HepG2 (cell line): ENCODE data around the gene PLIN5. TPM values are rescaled to one million over a fixed set of nuclear protein-coding genes. Genes with fewer than 3 reads are reported as not detected.

ENCODE experiments used
- ATAC-seq: fragments of 200-7000 bp; cut with Tn5 transposase; 3 replicates; pipeline ENCODE4 v1.9.1; 2020; ENCODE audit warnings: mild to moderate bottlenecking, moderate library complexity
- BruUV-seq: library from RNA; stranded (reverse); fragments of 400-500 nt; replicated peaks from 2 replicates; lab custom pipeline; 2021; lab: Mats Ljungman, UMichigan
- CTCF ChIA-PET: fragments of 300-600 bp; formaldehyde crosslinking; extraction: SDS; loops from one replicate; lab custom pipeline; 2021; ENCODE audit warnings: low total read pairs, inconsistent platforms, low intra/inter-chr PET ratio; lab: Yijun Ruan, JAX
- POLR2A ChIA-PET: fragments of 350-600 bp; sonication (Branson Sonifier 250); formaldehyde crosslinking; loops from one replicate; lab custom pipeline; 2020; ENCODE audit warnings: antibody characterized with exemption, inconsistent platforms; lab: Yijun Ruan, JAX
- DNase-seq: peaks from one replicate; pipeline ENCODE4 v3.0.0-alpha.2; 2015; ENCODE audit warnings: low spot score
- FAIRE-seq: peaks from 3 replicates; lab custom pipeline; 2011; peaks lifted over from hg19 to GRCh38; lab: Jason Lieb, UNC
- H2AFZ ChIP-seq: one replicate; pipeline ENCODE4 v1.6.1; 2011; ENCODE audit warnings: low read length, inconsistent platforms
- H3K27ac ChIP-seq: fragments of 300-600 bp; 3 replicates; pipeline ENCODE4 v1.8.0; 2011; ENCODE audit warnings: mixed run types, mild to moderate bottlenecking, mixed read lengths, low read length, inconsistent platforms; ENCODE audit not compliant: insufficient read depth; ENCODE audit errors: extremely low read length
- H3K27me3 ChIP-seq, 2 experiments: fragments of 200-600 bp in 1 of 2; 2 replicates in 1 of 2; 3 replicates in 1 of 2; pipeline versions ENCODE4 v1.6.0 to v1.8.0; 2011; ENCODE audit warnings: low read length in 2 of 2, mild to moderate bottlenecking in 2 of 2, moderate library complexity in 2 of 2, inconsistent platforms in 1 of 2; ENCODE audit not compliant: insufficient read depth in 2 of 2, control insufficient read depth in 1 of 2
- H3K36me3 ChIP-seq, 2 experiments: fragments of 200-600 bp in 1 of 2; replicated peaks in 1 of 2; 2 replicates in 1 of 2; 3 replicates in 1 of 2; pipeline versions ENCODE4 v1.5.1 to v1.8.0; 2011; ENCODE audit warnings: low read length in 2 of 2, inconsistent platforms in 1 of 2; ENCODE audit not compliant: insufficient read depth in 2 of 2, control insufficient read depth in 1 of 2
- H3K4me1 ChIP-seq: 2 replicates; pipeline ENCODE4 v1.5.1; 2012; ENCODE audit warnings: low read length, inconsistent platforms; ENCODE audit not compliant: insufficient read depth
- H3K4me2 ChIP-seq: 2 replicates; pipeline ENCODE4 v1.6.0; 2011; ENCODE audit warnings: low read depth, low read length, inconsistent platforms
- H3K4me3 ChIP-seq, 3 experiments: fragments of 200-600 bp in 1 of 3; sonication (generic), shearing (Covaris generic) in 1 of 3; replicated peaks in 1 of 3; 2 replicates each; pipeline ENCODE4 v1.5.1; 2011 to 2016; ENCODE audit warnings: low read length in 3 of 3, inconsistent platforms in 2 of 3, low read depth in 2 of 3, mild to moderate bottlenecking in 2 of 3, control low read depth in 1 of 3, mixed read lengths in 1 of 3; ENCODE audit not compliant: insufficient read depth in 1 of 3
- H3K79me2 ChIP-seq: one replicate; pipeline ENCODE4 v1.6.1; 2011; ENCODE audit warnings: low read length, inconsistent platforms; ENCODE audit not compliant: insufficient read depth
- H3K9ac ChIP-seq: 2 replicates; pipeline ENCODE4 v1.6.0; 2011; ENCODE audit warnings: mild to moderate bottlenecking, low read depth, low read length, inconsistent platforms; ENCODE audit not compliant: insufficient read depth
- H3K9me3 ChIP-seq: 2 replicates; pipeline ENCODE4 v1.5.1; 2012; ENCODE audit warnings: mild to moderate bottlenecking, low read length
- H4K20me1 ChIP-seq: 2 replicates; pipeline ENCODE4 v1.6.0; 2011; ENCODE audit warnings: inconsistent platforms, mild to moderate bottlenecking, low read length, moderate library complexity; ENCODE audit not compliant: insufficient read depth
- CBFB ChIP-seq: sonication (generic); formaldehyde crosslinking; IDR thresholded peaks from 2 replicates; pipeline ENCODE4 v1.4.0; 2020; ENCODE audit warnings: missing genetic modification reagents
- RBFOX2 ChIP-seq: fragments of 200-400 bp; formaldehyde crosslinking; IDR thresholded peaks from 2 replicates; pipeline ENCODE4 v1.6.1; 2017; ENCODE audit warnings: low read depth, mild to moderate bottlenecking, low read length
- RXRB ChIP-seq: IDR thresholded peaks from 2 replicates; pipeline ENCODE4 v1.6.1; 2016; ENCODE audit warnings: borderline replicate concordance, missing genetic modification reagents, missing compliant biosample characterization
- WGBS: methylation state at CpG from one replicate; pipeline ENCODE4 v1.1.6; 2017; ENCODE audit warnings: low lambda C conversion rate; 5-methylcytosine and 5-hydroxymethylcytosine counted together
- in situ Hi-C: cut with HindIII; loops from 2 replicates; pipeline ENCODE4 v1.10.0; 2017; ENCODE audit warnings: low pct_unique_long_range_greater_than_20kb; ENCODE audit not compliant: extremely low pct_ligation_motif_present
- intact Hi-C: fragments of 100-400 bp; cut with micrococcal nuclease; formaldehyde crosslinking; loops from one replicate; pipeline ENCODE4 v1.10.0; 2022; ENCODE audit not compliant: unreplicated experiment
- polyA plus RNA-seq, 8 experiments: library from polyadenylated mRNA; depleted of rRNA in 3 of 8; stranded (reverse) in 7 of 8; unstranded in 1 of 8; fragments of >200 nt; fragmentation: Illumina TruSeq in 4 of 8; extraction: Trizol in 4 of 8; gene quantifications; 2 replicates each; pipeline versions ENCODE4 v1.2.1 to v1.2.3, GENCODE V29; 2011 to 2016; ENCODE audit warnings: low read depth in 4 of 8, missing spikeins in 1 of 8, mixed read lengths in 1 of 8; ENCODE audit not compliant: insufficient read depth in 1 of 8
- total RNA-seq, 5 experiments: library from RNA; depleted of rRNA; stranded (reverse); fragments of >200 nt; fragmentation: Illumina TruSeq; extraction: Trizol; gene quantifications; 2 replicates each; pipeline ENCODE4 v1.2.3, GENCODE V29; 2016; ENCODE audit warnings: low read depth in 1 of 5

The PLIN5 gene
- total and polyA plus RNA-seq, 2 of the 13 experiments (the other 11 are each of a cell fraction or from before 2014, with no cell fraction given), result 1.8 to 4.8 TPM

DNA sequence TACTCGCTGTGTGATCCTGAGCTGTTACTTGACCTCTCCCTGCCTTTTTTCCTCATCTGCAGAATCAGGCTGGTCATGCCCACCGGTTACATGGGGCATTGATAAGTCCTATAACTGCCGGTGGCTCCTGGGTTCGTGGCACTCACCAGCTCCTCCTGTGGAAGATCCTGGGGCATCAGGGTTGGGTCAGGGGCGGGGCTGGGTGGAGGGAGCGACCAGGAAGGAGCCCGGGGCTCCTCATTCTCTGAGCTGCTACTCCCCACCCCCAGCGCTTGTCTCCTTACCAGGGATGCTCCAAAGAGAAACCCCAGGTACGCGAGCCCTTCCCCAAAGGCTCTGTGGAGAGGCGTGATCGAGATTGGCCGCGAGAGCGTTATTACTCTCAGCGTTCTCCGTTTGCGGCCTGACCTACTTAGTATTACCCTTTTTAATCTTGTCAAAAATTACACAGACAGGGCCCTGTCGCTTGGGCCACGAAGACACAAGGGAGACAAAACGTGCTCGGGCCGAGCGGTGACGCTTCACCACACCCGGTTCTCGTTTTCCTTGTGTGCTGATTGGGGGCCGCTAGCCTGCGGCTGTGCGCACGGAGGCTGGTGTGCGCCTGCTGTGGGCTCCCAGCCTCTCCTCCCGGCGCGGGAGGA is 52.2 kb downstream of the PLIN5 start:
- TF ChIP-seq CBFB (CRISPR knock-in tag) (no peak), RBFOX2 (0 out of 2 replicates have a peak, but pooled peaks have one; percentile 41)
- no TSS peak for BruUV-seq
- ChIA-PET CTCF (no interaction called here), POLR2A (interaction anchor here (0.6 to 1.6 kb wide), 2 partner anchors 10 to 11 kb away, joined by 4 to 6 read pairs; partner anchors contain the start of gene HDGFL2)
- H3K9me3 ChIP-seq, result no peaks in the 10 kb centered on the region
- DNase-seq (no peak), FAIRE-seq (no peak), ATAC-seq (no peak)
- no peaks in the 10 kb centered on the region for H3K4me1 ChIP-seq
- H3K4me2 ChIP-seq, result no peak overlapping the region
- intact Hi-C loops (no loop called here), in situ Hi-C loops (no loop called here)
- no peaks in the 10 kb centered on the region for H3K27me3 ChIP-seq
- no peak overlapping the region for H3K9ac ChIP-seq
- 98% methylated on average over 30 of the region's 35 CpGs for WGBS
- H4K20me1 ChIP-seq, result no peaks in the 10 kb centered on the region
- peaks cover 5 to 23% of the 10 kb centered on the region in 2 experiments; a peak in 4 of 5 replicates for H3K36me3 ChIP-seq
- no peaks in the 10 kb centered on the region for H3K79me2 ChIP-seq
- H3K4me3 ChIP-seq, result no peak overlapping the region
- no peak overlapping the region for H2AFZ ChIP-seq
- no peak overlapping the region for H3K27ac ChIP-seq

GRCh38 chr19:4477034-4477801 is 57.8 kb downstream of the PLIN5 start:
- ATAC-seq (no peak), DNase-seq (no peak), FAIRE-seq (no peak)
- intact Hi-C loops, result no loop called here
- 100% methylated on average over 7 of the region's 16 CpGs for WGBS
- in situ Hi-C loops, result no loop called here
- Histone ChIP-seq H3K79me2 (peaks cover 22% of the 10 kb centered on the region), H3K36me3 (peaks cover 16 to 35% of the 10 kb centered on the region in 2 experiments; a peak in 4 of 5 replicates), H2AFZ (no peak overlapping the region), H3K9ac (no peak overlapping the region), H4K20me1 (0 out of 2 replicates have a peak, but pooled peaks cover 4% of the 10 kb centered on the region), H3K9me3 (no peaks in the 10 kb centered on the region), H3K4me1 (peaks cover 9% of the 10 kb centered on the region), H3K4me2 (no peak overlapping the region), H3K4me3 (no peak overlapping the region), H3K27ac (no peak overlapping the region), H3K27me3 (no peaks in the 10 kb centered on the region)
- BruUV-seq, result TSS peak; percentile 45
- no peak for TF ChIP-seq RXRB (CRISPR knock-in tag)
- CTCF ChIA-PET, result no interaction called here
- POLR2A ChIA-PET, result no interaction called here
